Lower lobe of right lung (tissue), 2 donors: ENCODE measurements around the gene FUZ. TPM values are rescaled to one million over a fixed set of nuclear protein-coding genes. Genes with fewer than 3 reads are reported as not detected.
"Not testable (repeated sequence)": the region's sequence is repeated elsewhere in the genome, so short reads cannot be mapped to it uniquely, and the experiment has no call there.

Source experiments
- ATAC-seq, 2 donors: fragments of 200-7000 bp; cut with Tn5 transposase; one replicate each; pipeline ENCODE4 v1.9.1; 2020 to 2022; ENCODE audit warnings: mild to moderate bottlenecking in 2 of 2, moderate library complexity in 2 of 2
- DNase-seq: peaks from one replicate; pipeline ENCODE4 v3.0.0-alpha.2; 2020
- H3K27ac ChIP-seq: fragments of 200-600 bp; one replicate; pipeline ENCODE4 v1.8.0; 2022
- H3K27me3 ChIP-seq: fragments of 200-600 bp; one replicate; pipeline ENCODE4 v1.8.0; 2022; ENCODE audit warnings: low read depth
- H3K36me3 ChIP-seq: fragments of 200-600 bp; one replicate; pipeline ENCODE4 v1.8.0; 2022; ENCODE audit warnings: mild to moderate bottlenecking
- H3K4me1 ChIP-seq: fragments of 200-600 bp; one replicate; pipeline ENCODE4 v1.8.0; 2022
- H3K4me3 ChIP-seq: fragments of 200-600 bp; one replicate; pipeline ENCODE4 v1.8.0; 2022; ENCODE audit warnings: mild to moderate bottlenecking
- H3K9me3 ChIP-seq: fragments of 200-600 bp; one replicate; pipeline ENCODE4 v1.8.0; 2022
- intact Hi-C: fragments of 100-400 bp; cut with DNase I; formaldehyde crosslinking; loops from one replicate; pipeline ENCODE4 v1.11.0; 2022
- total RNA-seq: library from RNA; stranded (reverse); fragmentation: NEBNext Ultra II Directional; extraction: Animal tissue kit (Norgen Biotek cat#: 25700); gene quantifications from one replicate; pipeline ENCODE4 v1.2.1, GENCODE V29; 2021
- TF ChIP-seq, protein P1 (sequence below): fragments of 200-600 bp; IDR thresholded peaks from one replicate; pipeline ENCODE4 v1.8.0; 2022; ENCODE audit warnings: antibody characterized with exemption, mild to moderate bottlenecking
- donor health status: DM: no; HTN: yes; CAD: no; lungs with severe emphysema.

The FUZ gene
- total RNA-seq, 1 donor from 2014 or later = 24.0 TPM

DNA sequence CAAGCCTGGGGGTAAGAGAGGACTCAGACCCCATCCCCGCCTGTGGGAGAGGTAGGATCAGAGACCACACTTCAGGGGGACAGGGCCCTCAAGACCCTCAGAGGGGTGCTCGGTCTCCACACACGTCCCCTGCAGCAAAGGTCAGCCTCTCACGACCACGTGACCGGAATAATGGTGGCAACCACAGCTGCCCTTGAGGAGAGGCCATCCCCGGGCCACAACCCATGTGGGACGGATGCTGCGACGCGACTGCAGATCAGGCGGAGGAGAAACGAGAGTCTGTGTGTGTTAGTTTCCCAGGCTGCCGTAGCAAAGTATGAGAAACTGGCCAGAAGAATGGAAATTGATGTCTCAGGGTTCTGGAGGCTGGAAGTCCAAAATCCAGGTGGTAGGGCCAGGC lies 13.9 kb upstream of the FUZ start:
- Histone ChIP-seq H3K36me3 (peaks cover 75% of the 10 kb centered on the region), H3K27ac (no peak overlapping the region), H3K4me1 (no peaks in the 10 kb centered on the region), H3K4me3 (no peak overlapping the region), H3K9me3 (no peaks in the 10 kb centered on the region), H3K27me3 (no peaks in the 10 kb centered on the region)
- intact Hi-C loops = no loop called here
- DNase-seq (no peak), ATAC-seq (no peak)
- TF ChIP-seq, protein P1, sequence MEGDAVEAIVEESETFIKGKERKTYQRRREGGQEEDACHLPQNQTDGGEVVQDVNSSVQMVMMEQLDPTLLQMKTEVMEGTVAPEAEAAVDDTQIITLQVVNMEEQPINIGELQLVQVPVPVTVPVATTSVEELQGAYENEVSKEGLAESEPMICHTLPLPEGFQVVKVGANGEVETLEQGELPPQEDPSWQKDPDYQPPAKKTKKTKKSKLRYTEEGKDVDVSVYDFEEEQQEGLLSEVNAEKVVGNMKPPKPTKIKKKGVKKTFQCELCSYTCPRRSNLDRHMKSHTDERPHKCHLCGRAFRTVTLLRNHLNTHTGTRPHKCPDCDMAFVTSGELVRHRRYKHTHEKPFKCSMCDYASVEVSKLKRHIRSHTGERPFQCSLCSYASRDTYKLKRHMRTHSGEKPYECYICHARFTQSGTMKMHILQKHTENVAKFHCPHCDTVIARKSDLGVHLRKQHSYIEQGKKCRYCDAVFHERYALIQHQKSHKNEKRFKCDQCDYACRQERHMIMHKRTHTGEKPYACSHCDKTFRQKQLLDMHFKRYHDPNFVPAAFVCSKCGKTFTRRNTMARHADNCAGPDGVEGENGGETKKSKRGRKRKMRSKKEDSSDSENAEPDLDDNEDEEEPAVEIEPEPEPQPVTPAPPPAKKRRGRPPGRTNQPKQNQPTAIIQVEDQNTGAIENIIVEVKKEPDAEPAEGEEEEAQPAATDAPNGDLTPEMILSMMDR = no peak

DNA sequence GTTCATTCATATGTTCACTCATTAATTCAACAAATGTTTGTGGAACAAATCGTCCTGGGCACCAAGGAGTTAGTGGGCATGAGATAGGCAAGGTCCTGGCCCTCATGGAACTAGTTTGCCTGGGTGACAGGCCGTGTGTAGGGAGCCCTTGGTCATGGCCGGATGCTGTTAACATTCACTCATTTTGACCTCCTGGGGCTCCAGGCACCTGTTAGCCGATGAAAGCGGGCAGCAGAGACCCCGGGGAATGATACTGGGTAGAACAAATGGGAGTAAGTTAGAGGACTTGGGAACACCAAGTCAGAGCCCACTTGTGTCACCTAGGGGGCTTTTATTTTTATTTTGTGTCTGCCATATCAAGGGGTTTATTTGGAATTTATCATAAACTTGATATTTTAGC lies 11.6 kb upstream of the FUZ start:
- peaks cover 8% of the 10 kb centered on the region for H3K4me1 ChIP-seq
- DNase-seq (no peak), ATAC-seq (no peak)
- H3K36me3 ChIP-seq = peaks cover 55% of the 10 kb centered on the region
- TF ChIP-seq, protein P1 = no peak
- no peaks in the 10 kb centered on the region for H3K27me3 ChIP-seq
- H3K27ac ChIP-seq = no peak overlapping the region
- no peaks in the 10 kb centered on the region for H3K9me3 ChIP-seq
- H3K4me3 ChIP-seq = no peak overlapping the region
- intact Hi-C loops = no loop called here

DNA sequence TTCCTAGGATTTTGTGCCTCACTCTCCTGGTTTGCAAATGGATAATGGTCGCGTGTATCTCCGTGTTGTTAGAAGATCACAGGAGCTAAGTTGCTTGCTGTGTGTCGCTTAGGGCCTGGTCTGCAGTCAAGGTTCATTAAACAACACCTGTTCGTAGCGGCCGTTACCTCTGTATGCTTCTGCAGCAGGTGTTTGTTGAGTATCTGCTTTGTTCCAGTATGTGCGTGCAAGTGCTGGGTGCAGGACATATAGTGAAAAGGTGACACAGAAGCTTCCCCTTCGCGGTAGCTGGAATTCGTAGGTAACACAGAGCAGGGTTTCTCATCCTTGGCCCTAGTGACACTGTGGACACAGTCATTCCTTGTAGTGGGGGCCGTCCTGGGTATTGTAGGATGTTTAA lies 10.4 kb upstream of the FUZ start:
- H3K9me3 ChIP-seq = no peaks in the 10 kb centered on the region
- peaks cover 43% of the 10 kb centered on the region for H3K36me3 ChIP-seq
- intact Hi-C loops = no loop called here
- H3K4me1 ChIP-seq = peaks cover 17% of the 10 kb centered on the region
- no peak for DNase-seq
- no peak overlapping the region for H3K4me3 ChIP-seq
- ATAC-seq = no peak
- no peaks in the 10 kb centered on the region for H3K27me3 ChIP-seq
- TF ChIP-seq, protein P1 = no peak
- no peak overlapping the region for H3K27ac ChIP-seq

DNA sequence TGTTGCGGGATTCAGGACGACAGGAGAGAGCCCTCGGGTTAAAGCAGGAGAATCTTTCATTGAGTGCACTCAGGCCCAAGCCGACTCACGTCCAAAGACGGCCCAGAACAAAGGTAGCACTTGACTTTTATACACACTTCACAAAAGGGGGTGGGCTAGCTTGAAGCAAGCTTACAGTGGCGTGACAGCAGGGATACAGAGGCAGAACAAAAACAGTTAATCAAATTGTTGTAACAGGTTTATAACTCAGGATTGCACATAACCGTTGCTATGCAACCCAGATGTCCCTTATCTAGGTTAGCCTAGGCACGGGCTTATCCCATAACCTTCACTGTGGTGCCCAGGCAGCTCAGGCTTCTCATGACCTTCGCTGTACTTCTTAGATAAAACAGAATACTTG lies 7.0 kb upstream of the FUZ start:
- Histone ChIP-seq H3K4me1 (peaks cover 20% of the 10 kb centered on the region), H3K4me3 (no peak overlapping the region), H3K27ac (no peak overlapping the region), H3K9me3 (no peaks in the 10 kb centered on the region), H3K36me3 (peaks cover 26% of the 10 kb centered on the region), H3K27me3 (no peaks in the 10 kb centered on the region)
- DNase-seq = no peak
- no peak for ATAC-seq
- intact Hi-C loops = no loop called here
- TF ChIP-seq, protein P1 = no peak

DNA sequence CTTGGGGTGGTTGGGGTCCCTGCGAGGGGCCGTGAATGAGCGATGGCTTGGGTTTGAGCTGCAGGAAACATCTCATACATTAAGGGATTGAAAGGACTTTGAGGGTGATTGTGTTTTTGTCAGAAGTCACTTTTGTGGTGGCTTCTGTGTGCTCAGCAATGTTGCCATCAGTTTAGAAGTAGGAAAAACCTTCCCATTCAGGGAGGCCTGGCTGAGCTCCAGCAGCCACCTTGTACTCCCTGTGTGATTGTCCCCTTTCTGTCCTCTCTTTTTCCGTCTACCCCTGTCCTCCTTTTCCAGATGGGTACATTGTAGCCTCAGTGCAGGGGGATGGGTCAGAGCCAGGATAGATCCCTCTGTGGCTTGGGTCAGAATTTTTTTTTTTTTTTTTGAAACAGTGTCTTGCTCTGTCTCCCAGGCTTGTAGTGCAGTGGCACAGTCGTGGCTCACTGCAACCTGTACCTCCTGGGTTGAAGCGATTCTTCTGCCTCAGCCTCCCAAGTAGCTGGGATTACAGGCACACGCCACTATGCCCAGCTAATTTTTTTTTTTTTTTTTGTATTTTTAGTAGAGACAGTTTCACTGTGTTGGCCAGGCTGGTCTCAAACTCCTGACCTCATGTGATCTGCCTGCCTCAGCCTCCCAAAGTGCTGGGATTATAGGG lies 6.5 kb upstream of the FUZ start:
- Histone ChIP-seq H3K4me1 (peaks cover 20% of the 10 kb centered on the region), H3K4me3 (peak overlapping the region; percentile 72), H3K27ac (peak overlapping the region; percentile 25), H3K36me3 (peaks cover 25% of the 10 kb centered on the region)
- H3K9me3 ChIP-seq, intact Hi-C loops, H3K27me3 ChIP-seq, ATAC-seq, DNase-seq: not testable (repeated sequence)

DNA sequence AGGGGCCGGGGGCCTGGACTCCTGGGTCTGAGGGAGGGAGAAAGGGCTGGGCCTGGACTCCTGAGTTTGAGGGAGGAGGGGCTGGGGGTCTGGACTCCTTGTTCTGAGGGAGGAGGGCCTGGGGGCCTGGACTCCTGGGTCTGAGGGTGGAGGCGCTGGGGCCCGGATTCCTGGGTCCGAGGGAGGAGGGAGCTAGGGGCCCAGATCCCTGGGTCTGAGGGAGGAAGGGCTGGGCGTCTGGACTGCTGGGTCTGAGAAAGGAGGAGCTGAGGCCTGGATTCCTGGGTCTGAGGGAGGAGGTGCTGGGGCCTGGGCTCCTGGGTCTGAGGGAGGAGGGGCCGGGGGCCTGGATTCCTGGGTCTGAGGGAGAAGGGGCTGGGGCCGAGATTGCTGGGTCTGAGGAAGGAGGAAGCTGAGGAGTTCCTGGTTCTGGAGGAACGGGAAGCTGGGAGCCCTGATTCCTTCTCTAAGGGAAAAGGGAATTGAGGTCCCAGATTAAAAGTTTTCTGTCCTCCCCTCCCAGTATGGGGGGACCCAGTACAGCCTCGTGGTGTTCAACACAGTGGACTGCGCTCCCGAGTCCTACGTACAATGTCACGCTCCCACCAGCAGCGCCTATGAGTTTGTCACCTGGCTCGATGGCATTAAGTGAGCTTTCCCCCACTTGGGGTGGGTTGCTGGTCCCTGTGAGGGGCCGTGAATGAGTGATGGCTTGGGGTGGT lies 5.7 kb upstream of the FUZ start:
- ATAC-seq (peak in 1 of 2 donors; percentile 0), DNase-seq (no peak)
- H3K27ac ChIP-seq = peak overlapping the region; percentile 96

More for the DNA sequence above, 5.7 kb upstream of the FUZ start:
- H3K36me3 ChIP-seq = peaks cover 18% of the 10 kb centered on the region
- peaks cover 20% of the 10 kb centered on the region for H3K4me1 ChIP-seq
- TF ChIP-seq, protein P1 = no peak
- H3K4me3 ChIP-seq = peak overlapping the region; percentile 72
- H3K9me3 ChIP-seq = no peaks in the 10 kb centered on the region
- intact Hi-C loops = no loop called here
- H3K27me3 ChIP-seq = no peaks in the 10 kb centered on the region
